Measurements from ENCODE around the gene MITF. TPM values are rescaled to one million over a fixed set of nuclear protein-coding genes. Genes with fewer than 3 reads are reported as not detected.

Gene MITF
- polyA plus RNA-seq, 1 of the 3 experiments (the other 2 are of a cell fraction), result 1.7 TPM

DNA sequence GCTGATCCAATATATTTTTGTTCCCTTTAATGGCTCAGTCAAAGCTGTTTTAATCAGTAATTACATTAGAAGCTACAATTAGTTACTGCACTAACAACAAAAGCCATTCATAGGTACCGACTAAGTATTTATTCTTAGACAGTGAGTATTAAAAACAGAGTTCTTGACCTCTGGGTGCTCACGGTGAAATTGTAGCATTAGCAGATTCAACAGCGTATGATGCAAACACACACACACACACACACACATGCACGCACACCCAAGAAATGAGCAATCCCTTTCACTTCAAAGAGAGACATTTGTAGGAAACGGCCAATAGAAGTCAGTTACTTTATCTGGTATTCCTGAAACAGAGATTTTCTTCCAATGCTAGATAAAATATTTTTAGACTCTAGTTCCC lies 27.0 kb upstream of the MITF start:
- no peak for DNase-seq
- ChIA-PET POLR2A (no interaction called here), CTCF (interaction anchor here (2.1 to 2.7 kb wide), 2 partner anchors 16 to 21 kb away, joined by 5 to 9 read pairs; no protein-coding TSS in a partner anchor)
- no peaks in the 10 kb centered on the region for H3K79me2 ChIP-seq (ENCODE audit: insufficient read depth)
- no peaks in the 10 kb centered on the region for H3K9me3 ChIP-seq
- no peaks in the 10 kb centered on the region for H3K36me3 ChIP-seq (replicated peaks in 1 of 2; ENCODE audit: control insufficient read depth in 1 of 2, insufficient read depth in 2 of 2, low read length in 1 of 2)
- no peak overlapping the region for H3K4me3 ChIP-seq (ENCODE audit: low read depth in 2 of 2, low read length in 1 of 2)
- WGBS (ENCODE audit: low lambda C conversion rate), result 82% methylated on average over 5 of the region's 5 CpGs
- no peaks in the 10 kb centered on the region for H3K4me1 ChIP-seq (ENCODE audit: control insufficient read depth in 1 of 2, insufficient read depth in 2 of 2, low read depth in 1 of 2, low read length in 1 of 2)
- H3K9ac ChIP-seq, result no peak overlapping the region
- TF ChIP-seq NFIC (IDR thresholded peaks at IDR 0.05; ENCODE audit: borderline replicate concordance) (no peak), RFX5 (IDR thresholded peaks at IDR 0.05; ENCODE audit: low read length) (no peak)
- TF ChIP-seq, protein P1, sequence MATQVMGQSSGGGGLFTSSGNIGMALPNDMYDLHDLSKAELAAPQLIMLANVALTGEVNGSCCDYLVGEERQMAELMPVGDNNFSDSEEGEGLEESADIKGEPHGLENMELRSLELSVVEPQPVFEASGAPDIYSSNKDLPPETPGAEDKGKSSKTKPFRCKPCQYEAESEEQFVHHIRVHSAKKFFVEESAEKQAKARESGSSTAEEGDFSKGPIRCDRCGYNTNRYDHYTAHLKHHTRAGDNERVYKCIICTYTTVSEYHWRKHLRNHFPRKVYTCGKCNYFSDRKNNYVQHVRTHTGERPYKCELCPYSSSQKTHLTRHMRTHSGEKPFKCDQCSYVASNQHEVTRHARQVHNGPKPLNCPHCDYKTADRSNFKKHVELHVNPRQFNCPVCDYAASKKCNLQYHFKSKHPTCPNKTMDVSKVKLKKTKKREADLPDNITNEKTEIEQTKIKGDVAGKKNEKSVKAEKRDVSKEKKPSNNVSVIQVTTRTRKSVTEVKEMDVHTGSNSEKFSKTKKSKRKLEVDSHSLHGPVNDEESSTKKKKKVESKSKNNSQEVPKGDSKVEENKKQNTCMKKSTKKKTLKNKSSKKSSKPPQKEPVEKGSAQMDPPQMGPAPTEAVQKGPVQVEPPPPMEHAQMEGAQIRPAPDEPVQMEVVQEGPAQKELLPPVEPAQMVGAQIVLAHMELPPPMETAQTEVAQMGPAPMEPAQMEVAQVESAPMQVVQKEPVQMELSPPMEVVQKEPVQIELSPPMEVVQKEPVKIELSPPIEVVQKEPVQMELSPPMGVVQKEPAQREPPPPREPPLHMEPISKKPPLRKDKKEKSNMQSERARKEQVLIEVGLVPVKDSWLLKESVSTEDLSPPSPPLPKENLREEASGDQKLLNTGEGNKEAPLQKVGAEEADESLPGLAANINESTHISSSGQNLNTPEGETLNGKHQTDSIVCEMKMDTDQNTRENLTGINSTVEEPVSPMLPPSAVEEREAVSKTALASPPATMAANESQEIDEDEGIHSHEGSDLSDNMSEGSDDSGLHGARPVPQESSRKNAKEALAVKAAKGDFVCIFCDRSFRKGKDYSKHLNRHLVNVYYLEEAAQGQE (IDR thresholded peaks at IDR 0.05; ENCODE audit: low read depth, low read length), result no peak
- H3K4me2 ChIP-seq, result no peak overlapping the region
- H4K20me1 ChIP-seq (ENCODE audit: insufficient read depth), result no peaks in the 10 kb centered on the region
- no peaks in the 10 kb centered on the region for H3F3A ChIP-seq (replicated peaks; ENCODE audit: insufficient read depth)
- no peaks in the 10 kb centered on the region; the same call in 1 of the 2 replicates for H3K27me3 ChIP-seq (ENCODE audit: insufficient read depth)
- H3K27ac ChIP-seq (ENCODE audit: low read depth in 2 of 2, low read length in 1 of 2), result no peak overlapping the region
- no peaks in the 10 kb centered on the region for H3K9me2 ChIP-seq
- no peak overlapping the region for H2AFZ ChIP-seq (ENCODE audit: low read depth)

DNA sequence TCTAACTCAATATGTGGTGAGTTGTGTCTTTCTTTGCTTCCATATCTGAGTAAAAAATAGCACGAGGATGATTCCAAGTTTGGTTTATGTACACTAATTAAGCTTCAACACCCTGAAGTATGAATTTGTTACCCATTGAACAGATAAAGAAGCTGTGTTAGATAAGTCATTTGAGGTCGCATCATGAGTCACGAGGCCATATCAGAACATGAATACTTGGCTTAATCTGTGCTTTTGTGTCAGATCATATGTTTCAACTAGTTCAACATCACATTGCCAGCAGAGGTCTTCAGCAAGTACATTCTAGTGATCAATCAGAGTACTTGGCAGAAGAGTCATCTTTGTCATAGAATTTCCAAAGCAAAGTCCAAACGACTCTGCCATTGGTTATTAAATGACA lies 26.3 kb upstream of the MITF start:
- H3K9me3 ChIP-seq, result no peaks in the 10 kb centered on the region
- H3K4me3 ChIP-seq (ENCODE audit: low read depth in 2 of 2, low read length in 1 of 2), result no peak overlapping the region
- no peak for DNase-seq
- H3K4me1 ChIP-seq (ENCODE audit: control insufficient read depth in 1 of 2, insufficient read depth in 2 of 2, low read depth in 1 of 2, low read length in 1 of 2), result no peaks in the 10 kb centered on the region
- CTCF ChIA-PET, result interaction anchor here (1.1 to 2.1 kb wide), 4 partner anchors 16 to 22 kb away, joined by 3 to 7 read pairs (median 4); no protein-coding TSS in a partner anchor
- no peaks in the 10 kb centered on the region for H3K9me2 ChIP-seq
- H3K9ac ChIP-seq, result no peak overlapping the region
- H4K20me1 ChIP-seq (ENCODE audit: insufficient read depth), result no peaks in the 10 kb centered on the region
- no peaks in the 10 kb centered on the region for H3K79me2 ChIP-seq (ENCODE audit: insufficient read depth)
- TF ChIP-seq, protein P2, sequence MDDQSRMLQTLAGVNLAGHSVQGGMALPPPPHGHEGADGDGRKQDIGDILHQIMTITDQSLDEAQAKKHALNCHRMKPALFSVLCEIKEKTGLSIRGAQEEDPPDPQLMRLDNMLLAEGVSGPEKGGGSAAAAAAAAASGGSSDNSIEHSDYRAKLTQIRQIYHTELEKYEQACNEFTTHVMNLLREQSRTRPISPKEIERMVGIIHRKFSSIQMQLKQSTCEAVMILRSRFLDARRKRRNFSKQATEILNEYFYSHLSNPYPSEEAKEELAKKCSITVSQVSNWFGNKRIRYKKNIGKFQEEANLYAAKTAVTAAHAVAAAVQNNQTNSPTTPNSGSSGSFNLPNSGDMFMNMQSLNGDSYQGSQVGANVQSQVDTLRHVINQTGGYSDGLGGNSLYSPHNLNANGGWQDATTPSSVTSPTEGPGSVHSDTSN (IDR thresholded peaks at IDR 0.05), result no peak
- TF ChIP-seq, protein P3, sequence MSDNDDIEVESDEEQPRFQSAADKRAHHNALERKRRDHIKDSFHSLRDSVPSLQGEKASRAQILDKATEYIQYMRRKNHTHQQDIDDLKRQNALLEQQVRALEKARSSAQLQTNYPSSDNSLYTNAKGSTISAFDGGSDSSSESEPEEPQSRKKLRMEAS (IDR thresholded peaks at IDR 0.05; ENCODE audit: low read depth), result no peak
- no peak overlapping the region for H3K4me2 ChIP-seq
- H2AFZ ChIP-seq (ENCODE audit: low read depth), result no peak overlapping the region
- H3K27me3 ChIP-seq (ENCODE audit: insufficient read depth), result no peaks in the 10 kb centered on the region; the same call in 1 of the 2 replicates
- no peaks in the 10 kb centered on the region for H3F3A ChIP-seq (replicated peaks; ENCODE audit: insufficient read depth)
- WGBS (ENCODE audit: low lambda C conversion rate), result 64% methylated on average over 4 of the region's 4 CpGs
- POLR2A ChIA-PET, result no interaction called here
- no peak overlapping the region for H3K27ac ChIP-seq (ENCODE audit: low read depth in 2 of 2, low read length in 1 of 2)
- no peaks in the 10 kb centered on the region for H3K36me3 ChIP-seq (replicated peaks in 1 of 2; ENCODE audit: control insufficient read depth in 1 of 2, insufficient read depth in 2 of 2, low read length in 1 of 2)

DNA sequence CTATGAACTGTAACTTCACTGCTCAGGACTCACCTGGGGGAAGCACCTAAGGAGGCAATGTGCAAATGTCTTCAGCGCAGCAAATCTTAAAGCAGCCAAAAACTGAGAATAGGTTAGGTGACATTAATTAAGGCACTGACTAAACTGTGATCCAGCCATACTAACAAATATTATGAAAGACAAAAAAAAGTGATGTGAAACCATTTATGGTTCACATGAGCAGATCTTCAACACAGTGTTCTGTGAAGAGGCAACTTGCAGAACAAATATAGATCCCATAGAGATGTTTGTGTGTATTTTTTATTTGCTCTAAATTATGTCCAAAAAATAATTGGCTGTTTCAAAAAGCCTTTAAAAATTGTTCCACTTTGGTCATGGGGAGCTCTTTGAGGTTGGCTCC lies 24.1 kb upstream of the MITF start:
- H3K9me2 ChIP-seq, result no peaks in the 10 kb centered on the region
- H3K27me3 ChIP-seq (ENCODE audit: insufficient read depth), result no peaks in the 10 kb centered on the region
- H3F3A ChIP-seq (replicated peaks; ENCODE audit: insufficient read depth), result no peaks in the 10 kb centered on the region
- no peak for DNase-seq
- no peaks in the 10 kb centered on the region for H3K36me3 ChIP-seq (replicated peaks in 1 of 2; ENCODE audit: control insufficient read depth in 1 of 2, insufficient read depth in 2 of 2, low read length in 1 of 2)
- H3K79me2 ChIP-seq (ENCODE audit: insufficient read depth), result no peaks in the 10 kb centered on the region
- no peak overlapping the region for H3K4me2 ChIP-seq
- no peak overlapping the region for H3K4me3 ChIP-seq (ENCODE audit: low read depth in 2 of 2, low read length in 1 of 2)
- no peak overlapping the region for H3K27ac ChIP-seq (ENCODE audit: low read depth in 2 of 2, low read length in 1 of 2)
- H4K20me1 ChIP-seq (ENCODE audit: insufficient read depth), result no peaks in the 10 kb centered on the region
- H3K9ac ChIP-seq, result no peak overlapping the region
- H3K4me1 ChIP-seq (ENCODE audit: control insufficient read depth in 1 of 2, insufficient read depth in 2 of 2, low read depth in 1 of 2, low read length in 1 of 2), result no peaks in the 10 kb centered on the region; a peak in 1 of 4 replicates
- no peaks in the 10 kb centered on the region for H3K9me3 ChIP-seq
- CTCF ChIA-PET, result no interaction called here
- 68% methylated on average over 1 of the region's 1 CpG for WGBS (ENCODE audit: low lambda C conversion rate)
- no peak overlapping the region for H2AFZ ChIP-seq (ENCODE audit: low read depth)
- POLR2A ChIA-PET, result no interaction called here
- no peak for TF ChIP-seq MEF2A (IDR thresholded peaks at IDR 0.05; ENCODE audit: borderline replicate concordance, low read depth)
- TF ChIP-seq, protein P2 (IDR thresholded peaks at IDR 0.05), result no peak
- TF ChIP-seq ELF1 (IDR thresholded peaks at IDR 0.05), result no peak
- no peak for TF ChIP-seq POLR2AphosphoS5 (IDR thresholded peaks at IDR 0.05; ENCODE audit: low read depth, low read length)
- TF ChIP-seq, protein P4, sequence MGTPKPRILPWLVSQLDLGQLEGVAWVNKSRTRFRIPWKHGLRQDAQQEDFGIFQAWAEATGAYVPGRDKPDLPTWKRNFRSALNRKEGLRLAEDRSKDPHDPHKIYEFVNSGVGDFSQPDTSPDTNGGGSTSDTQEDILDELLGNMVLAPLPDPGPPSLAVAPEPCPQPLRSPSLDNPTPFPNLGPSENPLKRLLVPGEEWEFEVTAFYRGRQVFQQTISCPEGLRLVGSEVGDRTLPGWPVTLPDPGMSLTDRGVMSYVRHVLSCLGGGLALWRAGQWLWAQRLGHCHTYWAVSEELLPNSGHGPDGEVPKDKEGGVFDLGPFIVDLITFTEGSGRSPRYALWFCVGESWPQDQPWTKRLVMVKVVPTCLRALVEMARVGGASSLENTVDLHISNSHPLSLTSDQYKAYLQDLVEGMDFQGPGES (IDR thresholded peaks at IDR 0.05; ENCODE audit: low read depth, low read length), result no peak
- no peak for TF ChIP-seq MXI1 (IDR thresholded peaks at IDR 0.05; ENCODE audit: low read depth, low read length)
- TF ChIP-seq, protein P3 (IDR thresholded peaks at IDR 0.05; ENCODE audit: low read depth), result no peak
- TF ChIP-seq RCOR1 (IDR thresholded peaks at IDR 0.05; ENCODE audit: low read length), result no peak
- TF ChIP-seq CHD2 (IDR thresholded peaks at IDR 0.05; ENCODE audit: low read length, partially characterized antibody), result no peak
- no peak for TF ChIP-seq TCF12 (IDR thresholded peaks at IDR 0.05)
